Measurements from ENCODE around the gene DNAH1. TPM values are rescaled to one million over a fixed set of nuclear protein-coding genes. Genes with fewer than 3 reads are reported as not detected.

Gene DNAH1
- total and polyA plus RNA-seq, 2 of the 4 experiments (the other 2 are of a cell fraction) = 2.0 to 4.0 TPM

- ChIA-PET POLR2A (ENCODE audit: unreplicated experiment) (no interaction called here), CTCF (no interaction called here)
- dilution Hi-C loops (cut with HindIII; ENCODE audit: low sequenced_read_pairs, unreplicated experiment) = no loop called here
- ATAC-seq (ENCODE audit: low read depth) = peak; percentile 10
- Histone ChIP-seq H4K5ac (ENCODE audit: low read depth, low read length) (no peak overlapping the region), H3K4me3 (ENCODE audit: insufficient read depth, low read depth, low read length) (no peak overlapping the region), H3K27ac (ENCODE audit: insufficient read depth, low read length) (no peak overlapping the region), H3K56ac (ENCODE audit: extremely low read depth, insufficient read depth, low read length) (no peak overlapping the region), H3K4ac (ENCODE audit: low read depth, low read length) (no peak overlapping the region), H2BK5ac (ENCODE audit: low read depth, low read length, poor library complexity, severe bottlenecking) (no peak overlapping the region), H3K79me1 (ENCODE audit: low read depth in 1 of 2, low read length in 2 of 2) (peaks cover 3 to 4% of the 10 kb centered on the region in 2 experiments; a peak in 2 of 4 replicates), H2BK15ac (ENCODE audit: low read depth, low read length) (no peak overlapping the region), H2AFZ (replicated peaks; ENCODE audit: low read length, poor library complexity) (no peak overlapping the region), H3K4me1 (ENCODE audit: control insufficient read depth, insufficient read depth, low read length) (no peaks in the 10 kb centered on the region), H3K4me2 (ENCODE audit: low read depth, low read length) (no peak overlapping the region), H2AK9ac (replicated peaks; ENCODE audit: low read depth, low read length, poor library complexity) (no peak overlapping the region), H2BK120ac (ENCODE audit: low read depth, low read length) (no peak overlapping the region), H3K9ac (ENCODE audit: low read depth, low read length) (no peak overlapping the region), H4K91ac (ENCODE audit: insufficient read depth, low read depth, low read length) (no peak overlapping the region), H3K36me3 (ENCODE audit: control insufficient read depth, insufficient read depth, low read length) (peaks cover 38% of the 10 kb centered on the region), H3K14ac (replicated peaks; ENCODE audit: low read depth, low read length) (no peak overlapping the region), H3K18ac (ENCODE audit: low read depth, low read length) (no peak overlapping the region), H3K9me3 (ENCODE audit: control insufficient read depth, insufficient read depth, low read length) (no peaks in the 10 kb centered on the region), H4K20me1 (ENCODE audit: insufficient read depth, low read length) (no peaks in the 10 kb centered on the region; the same call in 1 of the 2 replicates), H3K23ac (ENCODE audit: low read depth, low read length) (no peak overlapping the region), H3K9me1 (ENCODE audit: insufficient read depth, low read length) (0 out of 2 replicates have a peak, but pooled peaks cover 6% of the 10 kb centered on the region), H2BK20ac (ENCODE audit: low read depth, low read length) (no peak overlapping the region), H2AK5ac (ENCODE audit: low read depth, low read length) (no peak overlapping the region), H3K27me3 (ENCODE audit: control insufficient read depth, insufficient read depth, low read length) (no peaks in the 10 kb centered on the region; the same call in 1 of the 2 replicates), H4K8ac (ENCODE audit: low read depth in 2 of 2, low read length in 2 of 2) (no peak overlapping the region)
- TF ChIP-seq FOS (IDR thresholded peaks at IDR 0.05; ENCODE audit: low read depth, low read length) = no peak
- TF ChIP-seq USF2 (IDR thresholded peaks at IDR 0.05; ENCODE audit: low read depth, low read length) = no peak
- TF ChIP-seq POLR2A (IDR thresholded peaks at IDR 0.05; ENCODE audit: low read depth, low read length) = no peak
- TF ChIP-seq CHD1 (IDR thresholded peaks at IDR 0.05; ENCODE audit: low read depth, low read length) = no peak
- no peak for TF ChIP-seq BHLHE40 (IDR thresholded peaks at IDR 0.05; ENCODE audit: low read depth, low read length)
- TF ChIP-seq RFX5 (IDR thresholded peaks at IDR 0.05; ENCODE audit: low read depth, low read length) = no peak
- no peak for TF ChIP-seq NFE2L2 (IDR thresholded peaks at IDR 0.05; ENCODE audit: low read depth, low read length)
- TF ChIP-seq RAD21 (IDR thresholded peaks at IDR 0.05; ENCODE audit: low read length) = no peak
- TF ChIP-seq, protein P1, sequence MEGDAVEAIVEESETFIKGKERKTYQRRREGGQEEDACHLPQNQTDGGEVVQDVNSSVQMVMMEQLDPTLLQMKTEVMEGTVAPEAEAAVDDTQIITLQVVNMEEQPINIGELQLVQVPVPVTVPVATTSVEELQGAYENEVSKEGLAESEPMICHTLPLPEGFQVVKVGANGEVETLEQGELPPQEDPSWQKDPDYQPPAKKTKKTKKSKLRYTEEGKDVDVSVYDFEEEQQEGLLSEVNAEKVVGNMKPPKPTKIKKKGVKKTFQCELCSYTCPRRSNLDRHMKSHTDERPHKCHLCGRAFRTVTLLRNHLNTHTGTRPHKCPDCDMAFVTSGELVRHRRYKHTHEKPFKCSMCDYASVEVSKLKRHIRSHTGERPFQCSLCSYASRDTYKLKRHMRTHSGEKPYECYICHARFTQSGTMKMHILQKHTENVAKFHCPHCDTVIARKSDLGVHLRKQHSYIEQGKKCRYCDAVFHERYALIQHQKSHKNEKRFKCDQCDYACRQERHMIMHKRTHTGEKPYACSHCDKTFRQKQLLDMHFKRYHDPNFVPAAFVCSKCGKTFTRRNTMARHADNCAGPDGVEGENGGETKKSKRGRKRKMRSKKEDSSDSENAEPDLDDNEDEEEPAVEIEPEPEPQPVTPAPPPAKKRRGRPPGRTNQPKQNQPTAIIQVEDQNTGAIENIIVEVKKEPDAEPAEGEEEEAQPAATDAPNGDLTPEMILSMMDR (conservative IDR thresholded peaks at IDR 0.05; ENCODE audit: low read depth, low read length) = no peak
- TF ChIP-seq MAZ (IDR thresholded peaks at IDR 0.05; ENCODE audit: borderline replicate concordance, low read depth, low read length) = no peak
- no peak for TF ChIP-seq MAFK (IDR thresholded peaks at IDR 0.05; ENCODE audit: low read depth, low read length)
- no peak for TF ChIP-seq CEBPB (IDR thresholded peaks at IDR 0.05; ENCODE audit: low read depth, low read length)
- TF ChIP-seq RCOR1 (IDR thresholded peaks at IDR 0.05; ENCODE audit: insufficient replicate concordance, low read length) = no peak
- TF ChIP-seq MXI1 (IDR thresholded peaks at IDR 0.05; ENCODE audit: borderline replicate concordance, low read depth, low read length) = no peak
- TF ChIP-seq, protein P2, sequence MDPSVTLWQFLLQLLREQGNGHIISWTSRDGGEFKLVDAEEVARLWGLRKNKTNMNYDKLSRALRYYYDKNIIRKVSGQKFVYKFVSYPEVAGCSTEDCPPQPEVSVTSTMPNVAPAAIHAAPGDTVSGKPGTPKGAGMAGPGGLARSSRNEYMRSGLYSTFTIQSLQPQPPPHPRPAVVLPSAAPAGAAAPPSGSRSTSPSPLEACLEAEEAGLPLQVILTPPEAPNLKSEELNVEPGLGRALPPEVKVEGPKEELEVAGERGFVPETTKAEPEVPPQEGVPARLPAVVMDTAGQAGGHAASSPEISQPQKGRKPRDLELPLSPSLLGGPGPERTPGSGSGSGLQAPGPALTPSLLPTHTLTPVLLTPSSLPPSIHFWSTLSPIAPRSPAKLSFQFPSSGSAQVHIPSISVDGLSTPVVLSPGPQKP (IDR thresholded peaks at IDR 0.05; ENCODE audit: borderline replicate concordance, low read depth, low read length) = no peak
- TF ChIP-seq SMC3 (IDR thresholded peaks at IDR 0.05; ENCODE audit: low read depth, low read length) = no peak
- BruUV-seq (replicated peaks) = no TSS peak
- in situ Hi-C loops (cut with MboI; ENCODE audit: low sequenced_read_pairs) = no loop called here
- 100% methylated on average over 1 of the region's 6 CpGs; no CpG with 5 or more reads in 1 of the 2 experiments for WGBS, 2 experiments (ENCODE audit: extremely low coverage in 2 of 2, insufficient read length in 1 of 2)
- intact Hi-C loops (cut with micrococcal nuclease) = no loop called here
- DNase-seq = no peak
These were observed 83.5 kb downstream of the DNAH1 start for GRCh38 chr3:52399593-52399992.
